GM20000 (cell line): Measurements from ENCODE around the gene UBAC2.

Experiments
- DNase-seq: peaks from one replicate; pipeline ENCODE4 v3.0.0; 2012; ENCODE audit warnings: low spot score
- TF ChIP-seq, protein P1 (sequence below): IDR thresholded peaks from 2 replicates; pipeline ENCODE4 v1.5.1; 2012; ENCODE audit warnings: mild to moderate bottlenecking, control low read depth; ENCODE audit errors: extremely low read depth, missing control alignments

The UBAC2 gene

DNA sequence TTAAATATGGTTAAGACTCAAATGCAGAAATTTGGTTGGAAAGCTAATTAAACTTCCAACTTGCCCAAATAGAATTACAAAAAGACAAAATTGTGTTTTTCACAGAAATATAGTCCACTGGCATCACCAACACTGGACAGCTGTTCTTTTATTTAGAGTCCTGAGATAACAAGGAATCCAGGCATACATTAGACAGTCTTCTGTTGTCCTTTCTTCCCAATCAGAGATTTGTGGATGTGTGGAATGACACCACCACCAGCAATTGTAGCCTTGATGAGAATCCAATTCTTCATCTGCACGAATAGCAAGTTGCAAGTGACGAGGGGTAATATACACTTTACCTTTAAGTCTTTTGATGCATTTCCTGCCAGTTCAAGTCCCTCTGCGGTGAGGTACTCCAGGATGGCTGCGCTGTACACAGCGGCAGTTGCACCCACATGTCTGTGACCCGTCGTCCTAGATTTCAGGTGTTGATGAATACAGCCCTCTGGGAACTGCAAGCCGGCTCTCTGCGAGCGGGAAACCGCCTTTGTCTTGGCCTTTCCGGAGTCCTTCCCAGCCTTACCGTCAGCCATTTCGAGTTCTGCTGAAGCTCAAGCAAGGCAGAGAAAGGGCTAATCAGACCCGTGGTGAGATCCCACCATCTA, 14.7 kb downstream of the UBAC2 start:
- DNase-seq: no peak

DNA sequence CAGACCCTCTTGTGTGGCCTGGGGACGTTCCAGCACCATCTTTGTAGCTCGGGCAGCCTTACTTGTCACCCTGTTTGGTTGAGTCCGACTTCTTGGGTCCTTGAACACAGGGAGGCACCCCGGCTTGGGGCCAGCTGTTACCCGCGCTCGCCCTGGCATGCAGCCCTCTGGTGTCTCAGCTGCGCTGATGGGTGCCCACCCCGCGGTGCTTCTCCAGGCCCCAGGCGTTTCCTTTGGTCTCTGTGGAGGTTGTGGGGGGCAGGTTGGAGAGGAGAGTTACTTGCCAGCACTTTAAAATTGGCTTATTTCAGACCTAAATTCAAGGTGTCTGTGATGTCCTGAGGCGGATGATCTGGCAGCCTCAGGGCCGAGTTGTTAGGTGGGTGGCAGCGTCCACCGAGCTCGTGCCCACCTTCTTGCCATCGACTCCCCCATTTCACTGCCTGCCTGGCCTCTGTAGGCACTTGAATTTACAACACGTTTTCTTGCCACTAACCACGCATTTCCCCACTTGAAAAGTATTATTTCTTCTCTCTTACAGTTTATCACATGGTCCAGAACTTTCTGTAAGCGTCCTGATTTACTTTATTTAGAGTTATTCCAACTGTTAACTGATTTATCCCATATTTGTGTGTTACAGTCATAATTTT, 16.9 kb downstream of the UBAC2 start:
- TF ChIP-seq, protein P1, sequence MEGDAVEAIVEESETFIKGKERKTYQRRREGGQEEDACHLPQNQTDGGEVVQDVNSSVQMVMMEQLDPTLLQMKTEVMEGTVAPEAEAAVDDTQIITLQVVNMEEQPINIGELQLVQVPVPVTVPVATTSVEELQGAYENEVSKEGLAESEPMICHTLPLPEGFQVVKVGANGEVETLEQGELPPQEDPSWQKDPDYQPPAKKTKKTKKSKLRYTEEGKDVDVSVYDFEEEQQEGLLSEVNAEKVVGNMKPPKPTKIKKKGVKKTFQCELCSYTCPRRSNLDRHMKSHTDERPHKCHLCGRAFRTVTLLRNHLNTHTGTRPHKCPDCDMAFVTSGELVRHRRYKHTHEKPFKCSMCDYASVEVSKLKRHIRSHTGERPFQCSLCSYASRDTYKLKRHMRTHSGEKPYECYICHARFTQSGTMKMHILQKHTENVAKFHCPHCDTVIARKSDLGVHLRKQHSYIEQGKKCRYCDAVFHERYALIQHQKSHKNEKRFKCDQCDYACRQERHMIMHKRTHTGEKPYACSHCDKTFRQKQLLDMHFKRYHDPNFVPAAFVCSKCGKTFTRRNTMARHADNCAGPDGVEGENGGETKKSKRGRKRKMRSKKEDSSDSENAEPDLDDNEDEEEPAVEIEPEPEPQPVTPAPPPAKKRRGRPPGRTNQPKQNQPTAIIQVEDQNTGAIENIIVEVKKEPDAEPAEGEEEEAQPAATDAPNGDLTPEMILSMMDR: no peak
- DNase-seq: no peak

More for the DNA sequence above, 14.7 kb downstream of the UBAC2 start:
- TF ChIP-seq, protein P1: no peak

DNA sequence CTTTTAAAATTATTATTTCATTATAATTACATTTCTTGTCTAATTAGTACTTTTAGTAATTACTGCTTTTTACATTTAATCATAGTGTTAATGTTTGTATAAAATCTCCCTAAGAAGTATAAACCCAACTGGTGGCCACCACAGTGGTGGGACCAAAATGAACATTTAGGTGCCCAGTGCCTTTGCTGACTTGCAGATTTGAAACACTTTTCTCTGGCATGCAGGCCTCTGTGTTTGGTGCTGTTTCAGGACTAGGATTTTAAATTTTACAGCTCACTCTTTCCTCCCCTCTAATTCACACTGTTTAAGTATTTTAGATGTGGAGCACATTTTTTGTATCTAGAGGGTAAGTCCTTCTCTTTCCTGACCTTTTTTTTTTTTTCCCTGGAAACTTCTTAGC, 17.5 kb downstream of the UBAC2 start:
- TF ChIP-seq, protein P1: no peak
- no peak for DNase-seq

DNA sequence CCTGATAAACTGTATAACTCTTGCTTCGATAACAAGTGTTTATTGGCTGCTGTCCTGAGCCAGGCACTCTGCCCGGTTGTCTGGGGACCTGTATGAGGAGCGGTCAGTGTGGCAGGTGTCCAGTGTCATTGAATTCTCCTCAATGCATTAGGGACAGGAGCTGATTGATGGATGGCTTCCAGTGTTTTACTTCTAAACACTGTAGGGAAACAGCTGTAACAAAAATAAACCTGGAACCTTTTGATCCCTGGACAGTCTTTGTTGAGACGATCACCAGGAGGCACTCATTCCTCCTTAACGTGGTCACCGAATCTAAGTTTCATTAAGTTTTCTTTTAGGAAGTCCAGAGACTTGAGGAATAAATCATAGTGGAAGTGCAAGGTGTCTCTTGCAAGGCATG, 17.9 kb downstream of the UBAC2 start:
- DNase-seq: no peak
- TF ChIP-seq, protein P1: no peak

DNA sequence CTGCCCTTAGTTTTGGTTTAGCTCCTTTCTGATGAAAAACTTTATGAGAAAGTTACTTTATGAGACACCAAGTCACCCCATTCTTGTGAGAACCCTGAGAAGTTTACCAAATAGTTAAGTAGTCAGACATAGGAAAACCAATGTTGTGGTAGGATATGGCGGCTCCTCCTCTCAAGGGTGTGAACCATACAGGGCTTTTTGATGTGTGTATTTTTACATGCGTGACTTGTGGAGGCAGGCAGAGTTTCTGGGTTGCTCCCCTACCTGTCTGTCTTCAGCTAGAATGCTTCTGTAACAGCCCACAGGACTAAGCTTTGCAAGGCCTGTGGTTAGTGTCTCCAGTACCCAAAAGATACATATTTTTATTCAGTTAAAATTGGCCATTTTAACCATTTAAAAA, 18.3 kb downstream of the UBAC2 start:
- TF ChIP-seq, protein P1: no peak
- no peak for DNase-seq

DNA sequence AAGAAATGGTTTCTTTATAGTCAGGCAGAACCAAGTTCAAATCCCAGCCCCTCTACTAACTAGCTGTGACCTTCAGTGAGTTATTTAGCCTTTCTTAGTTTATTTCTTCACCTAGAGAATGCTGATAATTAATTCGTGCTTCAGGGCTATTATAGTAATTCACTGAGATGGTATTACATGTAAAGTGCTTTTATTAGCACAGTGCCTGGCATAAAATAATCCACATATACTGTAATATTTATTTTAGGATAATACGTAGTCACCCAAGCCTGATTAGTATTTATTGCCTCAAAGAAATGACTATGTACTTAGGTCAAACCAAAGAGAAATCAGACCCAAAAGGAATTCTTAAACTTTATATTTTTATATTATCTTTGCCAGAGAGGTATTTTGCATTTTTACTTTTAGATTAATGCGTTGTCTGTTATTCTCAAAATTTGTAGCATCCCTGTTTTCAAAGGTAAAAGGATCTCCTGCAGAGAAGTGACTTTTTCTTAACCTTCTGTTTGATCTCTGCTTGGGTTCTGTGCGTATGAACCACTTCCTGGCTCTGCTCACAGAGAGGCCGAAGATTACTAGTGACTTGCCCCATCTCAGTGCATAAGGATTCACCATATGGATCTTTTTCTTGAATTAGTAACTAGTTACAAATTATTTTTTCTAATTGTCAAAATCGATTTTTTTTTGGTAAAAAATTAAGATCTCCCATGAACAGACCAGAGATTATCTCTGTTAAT, 19.7 kb downstream of the UBAC2 start:
- TF ChIP-seq, protein P1: no peak
- DNase-seq: no peak

DNA sequence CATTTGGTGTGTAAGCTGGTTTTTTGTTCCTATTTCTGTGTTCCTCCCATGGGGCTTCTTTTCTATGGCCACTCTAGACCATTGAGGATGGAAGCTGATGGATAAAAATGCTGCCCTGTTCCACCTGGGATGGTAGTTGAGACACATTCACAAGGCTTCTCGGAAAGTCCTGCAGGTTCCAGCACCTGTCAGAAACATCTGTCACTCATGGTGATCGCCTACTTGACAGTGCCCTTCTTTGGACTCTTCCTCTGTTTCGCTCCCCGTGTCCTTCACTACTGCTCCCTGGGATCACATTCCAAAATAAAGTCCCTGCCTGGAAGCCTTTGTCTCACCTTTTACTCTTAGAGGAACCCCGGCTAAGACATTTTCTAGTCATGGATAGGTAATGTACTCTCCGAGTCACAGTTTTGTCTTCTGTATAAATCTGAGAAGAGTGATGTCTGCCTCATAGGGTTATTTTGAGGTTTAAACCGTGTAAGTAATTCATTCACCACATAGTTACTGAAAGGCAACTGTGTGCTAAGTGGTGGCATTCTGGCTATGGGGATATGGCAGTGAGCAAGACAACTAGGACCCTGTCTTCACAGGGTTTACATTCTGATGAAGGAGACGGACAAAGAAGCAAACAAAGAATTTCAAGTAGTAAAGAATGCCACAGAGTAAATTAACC, 21.0 kb downstream of the UBAC2 start:
- no peak for DNase-seq
- TF ChIP-seq, protein P1: no peak
